IMR-90 (cell line): ENCODE results near the gene SNRK. TPM values are rescaled to one million over a fixed set of nuclear protein-coding genes. Genes with fewer than 3 reads are reported as not detected.

Source experiments
- ATAC-seq: fragments of 200-7000 bp; cut with Tn5 transposase; 2 replicates; pipeline ENCODE4 v1.9.1; 2020; ENCODE audit warnings: low read depth, mild to moderate bottlenecking, moderate library complexity
- BruUV-seq: library from RNA; stranded (reverse); fragments of 400-500 nt; replicated peaks from 2 replicates; lab custom pipeline; 2021; lab: Mats Ljungman, UMichigan
- CTCF ChIA-PET: fragments of 300-600 bp; formaldehyde crosslinking; extraction: SDS; loops from one replicate; lab custom pipeline; 2021; ENCODE audit warnings: antibody characterized with exemption; lab: Yijun Ruan, JAX
- POLR2A ChIA-PET: fragments of 300-600 bp; sonication (Branson Sonifier 250); formaldehyde crosslinking; loops from one replicate; lab custom pipeline; 2022; ENCODE audit warnings: antibody characterized with exemption; ENCODE audit not compliant: unreplicated experiment; lab: Charles Lee
- DNase-seq: peaks from one replicate; pipeline ENCODE4 v3.0.0; 2013
- H2AFZ ChIP-seq: replicated peaks from 2 replicates; pipeline ENCODE3; 2013; ENCODE audit warnings: low read length, mild to moderate bottlenecking; ENCODE audit not compliant: poor library complexity
- H2AK5ac ChIP-seq: 2 replicates; pipeline ENCODE4 v1.6.1; 2013; ENCODE audit warnings: low read depth, low read length, inconsistent platforms
- H2AK9ac ChIP-seq: replicated peaks from 2 replicates; pipeline ENCODE3; 2013; ENCODE audit warnings: mild to moderate bottlenecking, low read depth, low read length, moderate library complexity; ENCODE audit not compliant: poor library complexity
- H2BK120ac ChIP-seq: 2 replicates; pipeline ENCODE4 v1.6.1; 2013; ENCODE audit warnings: low read depth, low read length, inconsistent platforms
- H2BK15ac ChIP-seq: 3 replicates; pipeline ENCODE4 v1.6.1; 2013; ENCODE audit warnings: low read depth, low read length, inconsistent platforms
- H2BK20ac ChIP-seq: 2 replicates; pipeline ENCODE4 v1.6.1; 2013; ENCODE audit warnings: low read depth, mild to moderate bottlenecking, inconsistent platforms, low read length, moderate library complexity
- H2BK5ac ChIP-seq: 2 replicates; pipeline ENCODE4 v1.6.1; 2013; ENCODE audit warnings: mild to moderate bottlenecking, low read depth, low read length, inconsistent platforms; ENCODE audit not compliant: poor library complexity, severe bottlenecking
- H3K14ac ChIP-seq: replicated peaks from 2 replicates; pipeline ENCODE4 v1.6.1; 2013; ENCODE audit warnings: low read depth, low read length, inconsistent platforms
- H3K18ac ChIP-seq: 2 replicates; pipeline ENCODE4 v1.6.1; 2013; ENCODE audit warnings: low read depth, low read length, control low read depth
- H3K23ac ChIP-seq: 2 replicates; pipeline ENCODE4 v1.6.1; 2013; ENCODE audit warnings: low read depth, low read length, inconsistent platforms
- H3K27ac ChIP-seq: 2 replicates; pipeline ENCODE4 v1.5.1; 2013; ENCODE audit warnings: mild to moderate bottlenecking, control low read depth, low read length; ENCODE audit not compliant: insufficient read depth
- H3K27me3 ChIP-seq: 2 replicates; pipeline ENCODE4 v1.6.1; 2013; ENCODE audit warnings: low read length; ENCODE audit not compliant: control insufficient read depth, insufficient read depth
- H3K36me3 ChIP-seq: 2 replicates; pipeline ENCODE4 v1.6.1; 2013; ENCODE audit warnings: low read length, mixed read lengths; ENCODE audit not compliant: control insufficient read depth, insufficient read depth
- H3K4ac ChIP-seq: 2 replicates; pipeline ENCODE4 v1.6.1; 2013; ENCODE audit warnings: low read depth, low read length, inconsistent platforms
- H3K4me1 ChIP-seq: 2 replicates; pipeline ENCODE4 v1.6.1; 2013; ENCODE audit warnings: low read length, mixed read lengths; ENCODE audit not compliant: control insufficient read depth, insufficient read depth
- H3K4me2 ChIP-seq: 2 replicates; pipeline ENCODE4 v1.6.1; 2013; ENCODE audit warnings: low read depth, mild to moderate bottlenecking, control low read depth, low read length, moderate library complexity
- H3K4me3 ChIP-seq: 2 replicates; pipeline ENCODE4 v1.5.1; 2013; ENCODE audit warnings: low read depth, mild to moderate bottlenecking, control low read depth, low read length, moderate library complexity; ENCODE audit not compliant: insufficient read depth
- H3K56ac ChIP-seq: 2 replicates; pipeline ENCODE4 v1.6.1; 2013; ENCODE audit warnings: low read length, inconsistent platforms; ENCODE audit not compliant: insufficient read depth; ENCODE audit errors: extremely low read depth
- H3K79me1 ChIP-seq, 2 experiments: 2 replicates each; pipeline ENCODE4 v1.6.1; 2013; ENCODE audit warnings: low read length in 2 of 2, inconsistent platforms in 1 of 2, low read depth in 1 of 2
- H3K9ac ChIP-seq: 2 replicates; pipeline ENCODE4 v1.6.1; 2013; ENCODE audit warnings: low read depth, low read length, control low read depth
- H3K9me1 ChIP-seq: 2 replicates; pipeline ENCODE4 v1.6.1; 2013; ENCODE audit warnings: low read length, inconsistent platforms; ENCODE audit not compliant: insufficient read depth
- H3K9me3 ChIP-seq: 2 replicates; pipeline ENCODE4 v1.6.1; 2013; ENCODE audit warnings: low read length; ENCODE audit not compliant: control insufficient read depth, insufficient read depth
- H4K20me1 ChIP-seq: 2 replicates; pipeline ENCODE4 v1.6.1; 2013; ENCODE audit warnings: low read length, inconsistent platforms; ENCODE audit not compliant: insufficient read depth
- H4K5ac ChIP-seq: 2 replicates; pipeline ENCODE4 v1.6.1; 2013; ENCODE audit warnings: mild to moderate bottlenecking, low read depth, low read length, control low read depth
- H4K8ac ChIP-seq, 2 experiments: 2 replicates each; pipeline ENCODE4 v1.6.1; 2013; ENCODE audit warnings: low read depth in 2 of 2, low read length in 2 of 2, control low read depth in 1 of 2, inconsistent platforms in 1 of 2
- H4K91ac ChIP-seq: 2 replicates; pipeline ENCODE4 v1.6.1; 2013; ENCODE audit warnings: low read depth, low read length, inconsistent platforms; ENCODE audit not compliant: insufficient read depth
- BHLHE40 ChIP-seq: fragments of 150-350 bp; IDR thresholded peaks from 2 replicates; pipeline ENCODE4 v1.6.1; 2016; ENCODE audit warnings: mild to moderate bottlenecking, low read depth, low read length
- CEBPB ChIP-seq: IDR thresholded peaks from 2 replicates; pipeline ENCODE4 v1.6.1; 2012; ENCODE audit warnings: low read depth, low read length, improper control_type of control experiment
- CHD1 ChIP-seq: IDR thresholded peaks from 2 replicates; pipeline ENCODE4 v1.6.1; 2012; ENCODE audit warnings: low read depth, low read length, improper control_type of control experiment
- FOS ChIP-seq: fragments of 150-350 bp; IDR thresholded peaks from 2 replicates; pipeline ENCODE4 v1.6.1; 2016; ENCODE audit warnings: low read depth, low read length
- MAFK ChIP-seq: IDR thresholded peaks from 2 replicates; pipeline ENCODE4 v1.6.1; 2012; ENCODE audit warnings: low read depth, low read length, improper control_type of control experiment
- MAZ ChIP-seq: IDR thresholded peaks from 2 replicates; pipeline ENCODE4 v1.6.1; 2012; ENCODE audit warnings: low read depth, mild to moderate bottlenecking, low read length, improper control_type of control experiment, moderate library complexity, borderline replicate concordance
- NFE2L2 ChIP-seq: fragments of 150-350 bp; IDR thresholded peaks from 2 replicates; pipeline ENCODE4 v1.6.1; 2016; ENCODE audit warnings: low read depth, mild to moderate bottlenecking, low read length
- POLR2A ChIP-seq: IDR thresholded peaks from 2 replicates; pipeline ENCODE4 v1.6.1; 2012; ENCODE audit warnings: mild to moderate bottlenecking, low read depth, low read length
- RAD21 ChIP-seq: IDR thresholded peaks from 2 replicates; pipeline ENCODE4 v1.6.1; 2012; ENCODE audit warnings: low read length, improper control_type of control experiment
- RCOR1 ChIP-seq: IDR thresholded peaks from 2 replicates; pipeline ENCODE4 v1.6.1; 2012; ENCODE audit warnings: mild to moderate bottlenecking, low read length, improper control_type of control experiment; ENCODE audit not compliant: insufficient replicate concordance
- RFX5 ChIP-seq: IDR thresholded peaks from 2 replicates; pipeline ENCODE4 v1.8.0; 2012; ENCODE audit warnings: low read depth, mild to moderate bottlenecking, low read length, moderate library complexity
- SMC3 ChIP-seq: fragments of 150-350 bp; IDR thresholded peaks from 2 replicates; pipeline ENCODE4 v1.6.1; 2016; ENCODE audit warnings: low read depth, mild to moderate bottlenecking, antibody characterized with exemption, low read length, moderate library complexity
- WGBS, 2 experiments: methylation state at CpG; one replicate each; pipeline versions ENCODE4 v1.1.5 to v1.1.7; 2013; ENCODE audit warnings: missing lambda C conversion rate in 2 of 2; ENCODE audit not compliant: insufficient read length in 1 of 2; ENCODE audit errors: extremely low coverage in 2 of 2; 5-methylcytosine and 5-hydroxymethylcytosine counted together
- dilution Hi-C: fragments of 300-500 bp; cut with HindIII; formaldehyde crosslinking; loops from one replicate; pipeline ENCODE4 v1.14.3; 2018; ENCODE audit warnings: low sequenced_read_pairs; ENCODE audit not compliant: unreplicated experiment
- in situ Hi-C: fragments of 300-500 bp; cut with MboI; formaldehyde crosslinking; loops from 3 replicates; pipeline ENCODE4 v1.14.3; 2019; ENCODE audit warnings: low sequenced_read_pairs, inconsistent platforms, mixed read lengths
- intact Hi-C: fragments of 100-400 bp; cut with micrococcal nuclease; formaldehyde crosslinking; loops from 2 replicates; pipeline ENCODE4 v1.10.0; 2022
- polyA plus RNA-seq, 3 experiments: library from polyadenylated mRNA; depleted of rRNA; stranded (reverse); fragments of >200 nt; gene quantifications; 2 replicates each; pipeline ENCODE4 v1.2.3, GENCODE V29; 2012; ENCODE audit warnings: low replicate concordance in 1 of 3
- total RNA-seq: library from RNA; depleted of rRNA; stranded (reverse); fragments of >200 nt; gene quantifications from 2 replicates; pipeline ENCODE4 v1.2.3, GENCODE V29; 2012
- TF ChIP-seq, protein P1 (sequence below): fragments of 150-350 bp; IDR thresholded peaks from 2 replicates; pipeline ENCODE4 v1.6.1; 2017; ENCODE audit warnings: mild to moderate bottlenecking, antibody characterized with exemption, low read length, low read depth
- TF ChIP-seq, protein P2 (sequence below): conservative IDR thresholded peaks from 2 replicates; pipeline ENCODE4 v1.5.1; 2012; ENCODE audit warnings: mild to moderate bottlenecking, low read depth, low read length, improper control_type of control experiment

The SNRK gene
- total and polyA plus RNA-seq, 2 of the 4 experiments (the other 2 are of a cell fraction): 4.7 to 23.1 TPM

DNA sequence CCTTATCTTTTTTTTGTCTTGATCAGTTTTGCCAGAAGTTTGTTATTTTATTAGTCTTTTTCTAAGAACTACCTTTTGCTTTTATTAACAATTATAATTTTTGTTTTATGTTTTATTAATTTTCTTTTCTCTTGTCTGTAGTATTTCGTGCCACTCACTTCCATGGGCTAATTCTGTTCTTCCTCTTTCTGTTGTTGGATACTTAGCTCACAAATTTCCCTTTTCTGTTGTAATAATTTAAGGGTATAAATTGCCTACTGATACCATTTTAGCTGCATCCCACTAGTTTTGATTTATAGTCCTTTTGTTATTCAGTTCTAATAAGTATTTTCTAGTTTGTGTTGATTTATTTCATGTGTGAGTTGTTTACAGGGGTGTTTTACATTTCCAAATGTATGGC lies 48.6 kb downstream of the SNRK start:
- H3K14ac ChIP-seq: no peak overlapping the region
- H2BK5ac ChIP-seq: no peak overlapping the region
- in situ Hi-C loops: no loop called here
- no peak overlapping the region for H3K18ac ChIP-seq
- TF ChIP-seq FOS: no peak
- TF ChIP-seq, protein P1, sequence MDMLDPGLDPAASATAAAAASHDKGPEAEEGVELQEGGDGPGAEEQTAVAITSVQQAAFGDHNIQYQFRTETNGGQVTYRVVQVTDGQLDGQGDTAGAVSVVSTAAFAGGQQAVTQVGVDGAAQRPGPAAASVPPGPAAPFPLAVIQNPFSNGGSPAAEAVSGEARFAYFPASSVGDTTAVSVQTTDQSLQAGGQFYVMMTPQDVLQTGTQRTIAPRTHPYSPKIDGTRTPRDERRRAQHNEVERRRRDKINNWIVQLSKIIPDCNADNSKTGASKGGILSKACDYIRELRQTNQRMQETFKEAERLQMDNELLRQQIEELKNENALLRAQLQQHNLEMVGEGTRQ: no peak
- no peak for TF ChIP-seq MAZ
- TF ChIP-seq RFX5: no peak
- TF ChIP-seq BHLHE40: no peak
- no peak for TF ChIP-seq MAFK
- TF ChIP-seq RCOR1: no peak
- no peak for TF ChIP-seq RAD21
- TF ChIP-seq CHD1: no peak
- TF ChIP-seq NFE2L2: no peak
- no peak for TF ChIP-seq CEBPB
- no peak for TF ChIP-seq POLR2A
- TF ChIP-seq, protein P2, sequence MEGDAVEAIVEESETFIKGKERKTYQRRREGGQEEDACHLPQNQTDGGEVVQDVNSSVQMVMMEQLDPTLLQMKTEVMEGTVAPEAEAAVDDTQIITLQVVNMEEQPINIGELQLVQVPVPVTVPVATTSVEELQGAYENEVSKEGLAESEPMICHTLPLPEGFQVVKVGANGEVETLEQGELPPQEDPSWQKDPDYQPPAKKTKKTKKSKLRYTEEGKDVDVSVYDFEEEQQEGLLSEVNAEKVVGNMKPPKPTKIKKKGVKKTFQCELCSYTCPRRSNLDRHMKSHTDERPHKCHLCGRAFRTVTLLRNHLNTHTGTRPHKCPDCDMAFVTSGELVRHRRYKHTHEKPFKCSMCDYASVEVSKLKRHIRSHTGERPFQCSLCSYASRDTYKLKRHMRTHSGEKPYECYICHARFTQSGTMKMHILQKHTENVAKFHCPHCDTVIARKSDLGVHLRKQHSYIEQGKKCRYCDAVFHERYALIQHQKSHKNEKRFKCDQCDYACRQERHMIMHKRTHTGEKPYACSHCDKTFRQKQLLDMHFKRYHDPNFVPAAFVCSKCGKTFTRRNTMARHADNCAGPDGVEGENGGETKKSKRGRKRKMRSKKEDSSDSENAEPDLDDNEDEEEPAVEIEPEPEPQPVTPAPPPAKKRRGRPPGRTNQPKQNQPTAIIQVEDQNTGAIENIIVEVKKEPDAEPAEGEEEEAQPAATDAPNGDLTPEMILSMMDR: no peak
- TF ChIP-seq SMC3: no peak
- H3K56ac ChIP-seq: no peak overlapping the region
- ChIA-PET POLR2A (no interaction called here), CTCF (no interaction called here)
- H4K8ac ChIP-seq: no peak overlapping the region
- H2AK9ac ChIP-seq: no peak overlapping the region
- H4K5ac ChIP-seq: no peak overlapping the region
- intact Hi-C loops: no loop called here
- no peaks in the 10 kb centered on the region for H3K27me3 ChIP-seq
- H3K4ac ChIP-seq: no peak overlapping the region
- no peak overlapping the region for H2BK120ac ChIP-seq
- H2BK15ac ChIP-seq: no peak overlapping the region
- peaks cover 24% of the 10 kb centered on the region for H3K36me3 ChIP-seq
- no peak overlapping the region for H3K23ac ChIP-seq
- dilution Hi-C loops: no loop called here
- no peaks in the 10 kb centered on the region for H3K9me1 ChIP-seq
- no peak overlapping the region for H3K4me2 ChIP-seq
- peaks cover 22% of the 10 kb centered on the region for H3K9me3 ChIP-seq
- H3K27ac ChIP-seq: no peak overlapping the region
- peaks cover 13% of the 10 kb centered on the region; the same call in 1 of the 2 replicates for H4K20me1 ChIP-seq
- no peaks in the 10 kb centered on the region for H3K4me1 ChIP-seq
- DNase-seq (no peak), ATAC-seq (no peak)
- H3K9ac ChIP-seq: no peak overlapping the region
- H4K91ac ChIP-seq: no peak overlapping the region
- no peak overlapping the region for H2BK20ac ChIP-seq
- no peak overlapping the region for H2AK5ac ChIP-seq
- BruUV-seq: no TSS peak
- peaks cover 22% of the 10 kb centered on the region in 2 experiments for H3K79me1 ChIP-seq
- no peak overlapping the region for H3K4me3 ChIP-seq
- no CpG with 5 or more reads among the region's 1 CpG for WGBS, 2 experiments
- no peak overlapping the region for H2AFZ ChIP-seq
